ENCODE data around the gene SSPN. TPM values are rescaled to one million over a fixed set of nuclear protein-coding genes. Genes with fewer than 3 reads are reported as not detected.

SSPN gene
- total RNA-seq, 3 donors from 2014 or later (not counting 1 experiment from before 2014, with no cell fraction given) = 0.95 TPM; not detected in 2

- Histone ChIP-seq H3K9me3 (ENCODE audit: control insufficient read depth, insufficient read depth, low read length) (no peaks in the 10 kb centered on the region), H3K4me3 (ENCODE audit: low read length) (no peak overlapping the region), H3K27me3 (ENCODE audit: control insufficient read depth, insufficient read depth, low read length) (no peaks in the 10 kb centered on the region), H3K27ac (ENCODE audit: low read length) (no peak overlapping the region), H3K36me3 (ENCODE audit: control insufficient read depth, insufficient read depth, low read length) (no peaks in the 10 kb centered on the region), H3K4me1 (ENCODE audit: control insufficient read depth, insufficient read depth, low read length) (no peaks in the 10 kb centered on the region)
- ATAC-seq (no peak), DNase-seq (no peak)
- no peaks in the 10 kb centered on the region for H3K36me3 Mint-ChIP-seq
- no peaks in the 10 kb centered on the region for H3K9me3 Mint-ChIP-seq
- H3K27me3 Mint-ChIP-seq (ENCODE audit: low read depth in 2 of 2) = peaks cover 18 to 29% of the 10 kb centered on the region in 2 donors
- intact Hi-C loops (cut with micrococcal nuclease) = no loop called here
- no peak overlapping the region for H3K27ac Mint-ChIP-seq
- H3K4me3 Mint-ChIP-seq = no peak overlapping the region
- 100% methylated on average over 2 of the region's 4 CpGs for WGBS (ENCODE audit: insufficient coverage)
- no peaks in the 10 kb centered on the region for H3K4me1 Mint-ChIP-seq
- TF ChIP-seq, protein P1, sequence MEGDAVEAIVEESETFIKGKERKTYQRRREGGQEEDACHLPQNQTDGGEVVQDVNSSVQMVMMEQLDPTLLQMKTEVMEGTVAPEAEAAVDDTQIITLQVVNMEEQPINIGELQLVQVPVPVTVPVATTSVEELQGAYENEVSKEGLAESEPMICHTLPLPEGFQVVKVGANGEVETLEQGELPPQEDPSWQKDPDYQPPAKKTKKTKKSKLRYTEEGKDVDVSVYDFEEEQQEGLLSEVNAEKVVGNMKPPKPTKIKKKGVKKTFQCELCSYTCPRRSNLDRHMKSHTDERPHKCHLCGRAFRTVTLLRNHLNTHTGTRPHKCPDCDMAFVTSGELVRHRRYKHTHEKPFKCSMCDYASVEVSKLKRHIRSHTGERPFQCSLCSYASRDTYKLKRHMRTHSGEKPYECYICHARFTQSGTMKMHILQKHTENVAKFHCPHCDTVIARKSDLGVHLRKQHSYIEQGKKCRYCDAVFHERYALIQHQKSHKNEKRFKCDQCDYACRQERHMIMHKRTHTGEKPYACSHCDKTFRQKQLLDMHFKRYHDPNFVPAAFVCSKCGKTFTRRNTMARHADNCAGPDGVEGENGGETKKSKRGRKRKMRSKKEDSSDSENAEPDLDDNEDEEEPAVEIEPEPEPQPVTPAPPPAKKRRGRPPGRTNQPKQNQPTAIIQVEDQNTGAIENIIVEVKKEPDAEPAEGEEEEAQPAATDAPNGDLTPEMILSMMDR (IDR thresholded peaks at IDR 0.05) = no peak
Measured at GRCh38 chr12:26172013-26172412, 23.4 kb upstream of the SSPN start.

DNA sequence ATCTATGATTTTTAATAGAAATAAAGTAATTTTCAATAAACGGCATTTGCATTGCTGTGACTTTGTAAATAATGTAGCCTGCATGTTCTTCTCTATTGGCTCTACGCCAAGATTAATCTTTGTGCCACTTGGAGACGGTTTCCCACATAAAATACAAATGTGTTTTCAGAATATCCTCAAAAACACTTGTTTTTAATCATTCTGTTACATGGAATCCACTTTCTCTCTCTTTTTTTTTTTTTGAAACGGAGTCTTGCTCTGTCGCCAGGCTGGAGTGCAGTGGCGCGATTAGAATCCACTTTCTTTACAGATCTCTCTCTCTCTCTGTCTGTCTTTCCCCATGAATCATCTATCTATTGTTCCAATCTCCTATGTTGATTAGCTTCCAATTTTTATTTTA lies 22.8 kb upstream of the SSPN start:
- ATAC-seq (no peak), DNase-seq (no peak)
- Mint-ChIP-seq H3K27ac (no peak overlapping the region), H3K36me3 (no peaks in the 10 kb centered on the region), H3K27me3 (ENCODE audit: low read depth in 2 of 2) (peaks cover 18 to 24% of the 10 kb centered on the region in 2 donors), H3K9me3 (no peaks in the 10 kb centered on the region), H3K4me3 (no peak overlapping the region), H3K4me1 (no peaks in the 10 kb centered on the region)
- H3K27me3 ChIP-seq (ENCODE audit: control insufficient read depth, insufficient read depth, low read length) = no peaks in the 10 kb centered on the region
- TF ChIP-seq, protein P1 (IDR thresholded peaks at IDR 0.05) = no peak
- H3K4me1 ChIP-seq (ENCODE audit: control insufficient read depth, insufficient read depth, low read length) = no peaks in the 10 kb centered on the region
- no peaks in the 10 kb centered on the region for H3K36me3 ChIP-seq (ENCODE audit: control insufficient read depth, insufficient read depth, low read length)
- no peak overlapping the region for H3K4me3 ChIP-seq (ENCODE audit: low read length)
- 96% methylated on average over 7 of the region's 7 CpGs for WGBS (ENCODE audit: insufficient coverage)
- intact Hi-C loops (cut with micrococcal nuclease) = no loop called here
- H3K27ac ChIP-seq (ENCODE audit: low read length) = no peak overlapping the region
- H3K9me3 ChIP-seq (ENCODE audit: control insufficient read depth, insufficient read depth, low read length) = no peaks in the 10 kb centered on the region

GRCh38 chr12:26172946-26173552 lies 22.3 kb upstream of the SSPN start:
- intact Hi-C loops (cut with micrococcal nuclease) = no loop called here
- Mint-ChIP-seq H3K4me3 (no peak overlapping the region), H3K27ac (no peak overlapping the region), H3K36me3 (no peaks in the 10 kb centered on the region), H3K27me3 (ENCODE audit: low read depth in 2 of 2) (peaks cover 14 to 21% of the 10 kb centered on the region in 2 donors), H3K4me1 (no peaks in the 10 kb centered on the region), H3K9me3 (no peaks in the 10 kb centered on the region)
- no peak overlapping the region for H3K27ac ChIP-seq (ENCODE audit: low read length)
- H3K4me1 ChIP-seq (ENCODE audit: control insufficient read depth, insufficient read depth, low read length) = no peaks in the 10 kb centered on the region
- DNase-seq = no peak
- H3K9me3 ChIP-seq (ENCODE audit: control insufficient read depth, insufficient read depth, low read length) = no peaks in the 10 kb centered on the region
- 75% methylated on average over 4 of the region's 4 CpGs for WGBS (ENCODE audit: insufficient coverage)
- no peak for ATAC-seq
- TF ChIP-seq, protein P1 (IDR thresholded peaks at IDR 0.05) = no peak
- no peaks in the 10 kb centered on the region for H3K36me3 ChIP-seq (ENCODE audit: control insufficient read depth, insufficient read depth, low read length)
- H3K4me3 ChIP-seq (ENCODE audit: low read length) = no peak overlapping the region
- H3K27me3 ChIP-seq (ENCODE audit: control insufficient read depth, insufficient read depth, low read length) = no peaks in the 10 kb centered on the region

- TF ChIP-seq, protein P1 (IDR thresholded peaks at IDR 0.05) = no peak
- WGBS (ENCODE audit: insufficient coverage) = 83% methylated on average over 3 of the region's 4 CpGs
- no peak for ATAC-seq
Measured at GRCh38 chr12:26176725-26177124, 18.6 kb upstream of the SSPN start.

More at GRCh38 chr12:26176725-26177124, 18.6 kb upstream of the SSPN start:
- intact Hi-C loops (cut with micrococcal nuclease) = no loop called here
- no peaks in the 10 kb centered on the region for H3K4me1 ChIP-seq (ENCODE audit: control insufficient read depth, insufficient read depth, low read length)
- no peaks in the 10 kb centered on the region for H3K4me1 Mint-ChIP-seq
- no peak overlapping the region for H3K27ac Mint-ChIP-seq
- H3K27ac ChIP-seq (ENCODE audit: low read length) = no peak overlapping the region
- no peaks in the 10 kb centered on the region for H3K36me3 Mint-ChIP-seq
- H3K9me3 ChIP-seq (ENCODE audit: control insufficient read depth, insufficient read depth, low read length) = no peaks in the 10 kb centered on the region
- H3K36me3 ChIP-seq (ENCODE audit: control insufficient read depth, insufficient read depth, low read length) = no peaks in the 10 kb centered on the region
- H3K4me3 ChIP-seq (ENCODE audit: low read length) = no peak overlapping the region
- no peak overlapping the region for H3K4me3 Mint-ChIP-seq
- no peaks in the 10 kb centered on the region for H3K9me3 Mint-ChIP-seq
- no peak for DNase-seq
- H3K27me3 ChIP-seq (ENCODE audit: control insufficient read depth, insufficient read depth, low read length) = peaks cover 3% of the 10 kb centered on the region
- H3K27me3 Mint-ChIP-seq (ENCODE audit: low read depth in 2 of 2) = peaks cover 12 to 44% of the 10 kb centered on the region in 2 donors
